Adrenal gland (tissue), 5 donors: ENCODE measurements around the gene GPI.

Source experiments
- POLR2A ChIP-seq, 2 donors: fragments of 450-650 bp; IDR thresholded peaks; one replicate each; pipeline ENCODE4 v1.6.1; 2017; ENCODE audit warnings: antibody characterized with exemption in 2 of 2, mild to moderate bottlenecking in 2 of 2, moderate library complexity in 1 of 2
- TF ChIP-seq, protein P1 (sequence below), 6 experiments: fragments of 450-650 bp in 4 of 6; fragments of 200-600 bp in 2 of 6; sonication (generic) in 1 of 6; IDR thresholded peaks; 1 replicate in 5 of 6; 2 replicates in 1 of 6; pipeline versions ENCODE4 v1.5.1 to v1.8.0; 2016 to 2021; ENCODE audit warnings: antibody characterized with exemption in 6 of 6, mild to moderate bottlenecking in 2 of 6, moderate library complexity in 1 of 6
- donor health status: DM: no; HTN: no; CAD: no.

DNA sequence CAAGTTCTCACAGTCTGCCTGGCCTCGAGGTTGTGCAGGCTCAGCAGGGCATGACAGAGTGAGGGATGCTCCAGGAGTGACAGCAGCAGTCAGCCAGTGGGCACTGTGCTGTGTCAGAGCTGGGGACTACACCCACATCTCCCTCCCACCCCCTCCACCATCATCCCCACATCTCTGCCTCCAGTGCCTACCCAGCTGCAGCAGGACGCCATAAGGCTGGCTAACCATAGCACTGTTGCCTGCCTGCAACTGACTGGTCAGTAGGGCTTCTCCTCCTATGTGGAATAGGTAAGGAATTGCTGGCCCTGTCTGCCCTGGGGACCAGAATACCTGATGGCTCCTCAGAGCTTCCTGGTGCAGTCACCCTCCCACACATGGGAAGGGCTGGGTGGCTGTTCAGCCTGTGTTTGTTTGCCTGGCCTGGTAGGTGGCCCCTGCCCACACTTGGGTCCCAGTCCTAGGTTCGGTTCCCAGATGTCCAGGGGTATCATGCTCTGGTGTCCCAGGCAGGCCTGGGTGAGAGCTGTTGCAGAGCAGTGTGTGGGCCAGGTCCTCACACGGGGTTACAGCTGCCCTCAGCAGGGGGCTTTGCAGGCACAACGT is 15.7 kb downstream of the GPI start:
- TF ChIP-seq POLR2A (IDR thresholded peaks at IDR 0.05), result no peak
- TF ChIP-seq, protein P1, sequence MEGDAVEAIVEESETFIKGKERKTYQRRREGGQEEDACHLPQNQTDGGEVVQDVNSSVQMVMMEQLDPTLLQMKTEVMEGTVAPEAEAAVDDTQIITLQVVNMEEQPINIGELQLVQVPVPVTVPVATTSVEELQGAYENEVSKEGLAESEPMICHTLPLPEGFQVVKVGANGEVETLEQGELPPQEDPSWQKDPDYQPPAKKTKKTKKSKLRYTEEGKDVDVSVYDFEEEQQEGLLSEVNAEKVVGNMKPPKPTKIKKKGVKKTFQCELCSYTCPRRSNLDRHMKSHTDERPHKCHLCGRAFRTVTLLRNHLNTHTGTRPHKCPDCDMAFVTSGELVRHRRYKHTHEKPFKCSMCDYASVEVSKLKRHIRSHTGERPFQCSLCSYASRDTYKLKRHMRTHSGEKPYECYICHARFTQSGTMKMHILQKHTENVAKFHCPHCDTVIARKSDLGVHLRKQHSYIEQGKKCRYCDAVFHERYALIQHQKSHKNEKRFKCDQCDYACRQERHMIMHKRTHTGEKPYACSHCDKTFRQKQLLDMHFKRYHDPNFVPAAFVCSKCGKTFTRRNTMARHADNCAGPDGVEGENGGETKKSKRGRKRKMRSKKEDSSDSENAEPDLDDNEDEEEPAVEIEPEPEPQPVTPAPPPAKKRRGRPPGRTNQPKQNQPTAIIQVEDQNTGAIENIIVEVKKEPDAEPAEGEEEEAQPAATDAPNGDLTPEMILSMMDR (IDR thresholded peaks at IDR 0.05), result no peak
